Right forelimb (tissue), 1 donor: Measurements from ENCODE around the gene PRR7.
A peak's percentile ranks its signal among the peaks of the same experiment; 100 is the strongest.

Experiments
- DNase-seq: peaks from one replicate; pipeline ENCODE4 v3.0.0-alpha.2; 2018

The PRR7 gene

GRCh38 chr5:177438468-177438867 lies 8.1 kb upstream of the PRR7 start:
- no peak for DNase-seq

GRCh38 chr5:177439518-177440053 lies 7.0 kb upstream of the PRR7 start:
- no peak for DNase-seq

GRCh38 chr5:177440211-177440989 lies 6.2 kb upstream of the PRR7 start:
- no peak for DNase-seq

- no peak for DNase-seq
Measured at GRCh38 chr5:177440990-177441780, 5.4 kb upstream of the PRR7 start.

- DNase-seq: no peak
Measured at GRCh38 chr5:177442066-177442826, 4.4 kb upstream of the PRR7 start.

GRCh38 chr5:177443144-177443983 lies 3.2 kb upstream of the PRR7 start:
- no peak for DNase-seq

GRCh38 chr5:177444106-177445051 lies 2.2 kb upstream of the PRR7 start:
- no peak for DNase-seq

- no peak for DNase-seq
Measured at GRCh38 chr5:177445052-177445916, 1.3 kb upstream of the PRR7 start.

- DNase-seq: no peak
Measured at GRCh38 chr5:177445917-177446199, 756 bp upstream of the PRR7 start.

- DNase-seq: peak; percentile 73
Measured at GRCh38 chr5:177447066-177447610, 524 bp downstream of the PRR7 start.

GRCh38 chr5:177447611-177448243 lies 1.1 kb downstream of the PRR7 start:
- no peak for DNase-seq

- no peak for DNase-seq
Measured at GRCh38 chr5:177448244-177448950, 1.8 kb downstream of the PRR7 start.

- DNase-seq: no peak
Measured at GRCh38 chr5:177449140-177450061, 2.8 kb downstream of the PRR7 start.

GRCh38 chr5:177450667-177451424 lies 4.2 kb downstream of the PRR7 start:
- no peak for DNase-seq

- DNase-seq: no peak
Measured at GRCh38 chr5:177452688-177453638, 6.3 kb downstream of the PRR7 start.
